Measurements from ENCODE around the gene WSB1.

WSB1 gene

GRCh38 chr17:27356091-27356705 is 62.3 kb downstream of the WSB1 start:
- FAIRE-seq (no peak), DNase-seq (ENCODE audit: insufficient read length, low spot score) (no peak)
- no peak for TF ChIP-seq POLR2A (IDR thresholded peaks at IDR 0.05; ENCODE audit: low read depth, low read length)

GRCh38 chr17:27357236-27357635 is 63.3 kb downstream of the WSB1 start:
- DNase-seq (ENCODE audit: insufficient read length, low spot score): no peak
- TF ChIP-seq POLR2A (IDR thresholded peaks at IDR 0.05; ENCODE audit: low read depth, low read length): no peak
- no peak for FAIRE-seq

GRCh38 chr17:27360507-27360906 is 66.6 kb downstream of the WSB1 start:
- FAIRE-seq (no peak), DNase-seq (ENCODE audit: insufficient read length, low spot score) (no peak)
- no peak for TF ChIP-seq POLR2A (IDR thresholded peaks at IDR 0.05; ENCODE audit: low read depth, low read length)

GRCh38 chr17:27361695-27362094 is 67.8 kb downstream of the WSB1 start:
- no peak for TF ChIP-seq POLR2A (IDR thresholded peaks at IDR 0.05; ENCODE audit: low read depth, low read length)
- DNase-seq (ENCODE audit: insufficient read length, low spot score) (no peak), FAIRE-seq (no peak)

GRCh38 chr17:27362503-27362902 is 68.6 kb downstream of the WSB1 start:
- no peak for TF ChIP-seq POLR2A (IDR thresholded peaks at IDR 0.05; ENCODE audit: low read depth, low read length)
- no peak for DNase-seq (ENCODE audit: insufficient read length, low spot score)
- FAIRE-seq: no peak

- DNase-seq (ENCODE audit: insufficient read length, low spot score): no peak
- FAIRE-seq: no peak
- no peak for TF ChIP-seq POLR2A (IDR thresholded peaks at IDR 0.05; ENCODE audit: low read depth, low read length)
Measured at GRCh38 chr17:27362909-27363308, 69.0 kb downstream of the WSB1 start.

GRCh38 chr17:27363326-27363725 is 69.4 kb downstream of the WSB1 start:
- FAIRE-seq (no peak), DNase-seq (ENCODE audit: insufficient read length, low spot score) (no peak)
- no peak for TF ChIP-seq POLR2A (IDR thresholded peaks at IDR 0.05; ENCODE audit: low read depth, low read length)

Data from H54 (cell line).